ENCODE data around the gene ABCA1.
"Not testable (repeated sequence)": the region's sequence is repeated elsewhere in the genome, so short reads cannot be mapped to it uniquely, and the experiment has no call there.

ABCA1 gene

DNA sequence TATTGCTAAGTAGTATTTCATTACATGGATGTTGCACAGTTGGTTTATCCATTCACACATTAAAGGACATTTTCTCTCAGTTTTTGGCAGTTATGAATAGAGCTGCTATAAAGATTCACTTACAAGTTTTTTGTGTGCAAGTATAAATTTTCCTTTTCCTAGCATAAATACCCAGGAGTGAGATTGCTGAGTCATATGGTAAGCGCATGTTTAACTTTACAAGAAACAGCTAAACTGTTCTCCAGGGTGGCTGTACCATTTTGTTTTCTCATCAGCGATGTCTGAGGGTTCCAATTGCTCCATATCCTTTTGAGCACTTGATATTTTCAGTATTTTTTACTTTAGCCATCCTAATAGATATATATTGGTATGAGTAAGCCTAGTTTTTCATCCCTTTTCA, 16.4 kb upstream of the ABCA1 start:
- DNase-seq = no peak

DNA sequence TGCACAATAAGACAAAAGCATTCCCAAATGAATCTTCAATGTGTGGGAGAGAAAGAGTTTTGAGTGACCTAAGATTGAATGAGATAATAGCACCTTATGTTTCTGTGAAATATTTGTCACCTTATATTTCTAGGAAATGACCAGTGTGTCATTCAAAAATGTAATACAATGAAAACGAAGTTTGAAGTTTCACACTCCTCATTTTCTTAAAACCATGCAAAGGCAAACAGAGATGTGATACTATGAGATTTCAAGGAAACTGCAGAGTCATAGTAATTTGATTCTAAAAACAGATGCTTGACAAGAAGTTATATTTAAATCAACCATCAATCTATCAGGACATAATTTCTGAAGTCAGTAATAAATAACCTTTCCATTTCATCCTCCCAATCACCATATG, 13.6 kb upstream of the ABCA1 start:
- no peak for DNase-seq

DNA sequence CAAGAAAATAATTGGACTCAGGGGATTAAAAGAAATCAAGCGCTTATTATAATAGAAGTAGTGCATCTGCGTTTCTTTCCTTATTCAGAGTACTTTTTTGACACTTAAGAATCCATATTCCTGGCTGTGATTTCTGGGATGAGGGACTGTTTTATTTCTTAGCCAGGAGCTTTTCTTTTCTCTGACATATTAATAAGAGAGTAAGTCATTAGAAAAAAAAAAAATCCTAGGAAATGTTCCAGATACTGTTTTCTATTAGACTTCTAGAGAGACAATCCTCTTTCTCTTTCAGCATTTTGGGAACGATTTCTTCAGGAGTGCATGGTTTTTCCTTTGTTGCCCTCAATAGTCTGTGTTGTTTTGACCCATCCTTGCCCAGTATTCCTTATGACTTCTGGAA, 8.3 kb upstream of the ABCA1 start:
- DNase-seq = no peak

DNA sequence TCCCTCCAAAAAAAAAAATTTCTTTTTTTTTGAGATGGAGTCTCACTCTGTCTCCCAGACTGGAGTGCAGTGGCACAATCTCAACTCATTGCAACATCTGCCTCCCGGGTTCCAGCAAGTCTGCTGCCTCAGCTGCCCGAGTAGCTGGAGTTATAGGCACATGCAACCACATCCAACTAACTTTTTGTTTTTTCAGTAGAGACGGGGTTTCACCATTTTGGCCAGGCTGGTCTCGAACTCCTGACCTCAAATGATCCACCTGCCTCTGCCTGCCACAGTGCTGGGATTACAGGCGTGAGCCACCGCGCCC, 7.5 kb upstream of the ABCA1 start:
- DNase-seq = not testable (repeated sequence)

DNA sequence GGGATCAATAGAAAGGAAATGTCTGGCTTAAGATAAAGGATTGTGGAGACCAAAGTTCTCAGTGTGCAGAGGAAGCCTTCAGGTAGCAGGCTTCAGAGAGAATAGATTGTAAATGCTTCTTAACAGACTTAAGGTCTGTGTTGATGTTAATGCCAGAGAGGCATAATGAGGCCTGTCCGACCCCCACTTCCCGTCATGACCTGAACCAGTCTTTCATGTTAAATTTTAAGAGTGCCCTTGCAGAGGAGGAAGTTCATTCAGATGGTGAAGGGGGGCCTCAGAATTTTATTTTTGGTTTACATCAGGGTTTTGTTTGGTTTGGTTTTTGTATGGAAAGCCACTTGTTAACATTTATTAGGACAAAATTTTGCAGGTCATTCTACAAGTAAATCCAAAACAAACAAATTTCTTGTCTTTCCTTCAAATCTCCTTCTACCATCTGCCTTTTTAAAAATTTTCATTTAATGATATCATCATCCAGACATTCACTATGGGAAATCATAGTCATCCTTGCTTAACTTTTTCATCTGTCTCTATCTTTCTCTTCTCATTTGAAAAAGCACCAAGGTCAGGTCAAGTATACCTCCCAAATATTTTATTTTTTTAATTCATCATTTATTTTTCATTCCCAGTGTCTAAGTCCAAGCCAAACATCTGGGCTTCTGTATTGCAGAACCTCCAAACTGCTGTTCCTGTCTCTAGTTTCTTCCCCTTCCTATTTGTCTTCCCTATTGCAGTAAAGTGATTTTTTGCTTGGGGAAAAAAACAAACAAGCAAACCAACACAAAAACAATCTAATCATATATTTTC, 6.9 kb upstream of the ABCA1 start:
- DNase-seq = no peak

DNA sequence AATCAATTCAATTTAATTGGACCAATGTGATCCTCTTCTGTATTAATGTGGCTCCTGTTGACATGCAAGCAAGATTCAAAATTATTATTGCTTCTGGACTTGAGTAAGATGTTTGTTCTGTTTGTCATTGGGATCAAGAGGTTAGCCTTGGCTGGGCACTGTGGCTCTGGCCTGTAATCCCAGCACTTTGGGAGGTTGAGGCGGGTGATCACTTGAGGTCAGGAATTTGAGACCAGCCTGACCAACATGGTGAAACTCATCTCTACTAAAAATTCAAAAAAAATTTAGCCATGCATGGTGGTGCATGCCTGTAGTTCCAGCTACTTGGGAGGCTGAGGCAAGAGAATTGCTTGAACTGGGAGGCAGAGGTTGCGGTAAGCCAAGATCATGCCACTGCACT, 5.1 kb upstream of the ABCA1 start:
- not testable (repeated sequence) for DNase-seq

DNA sequence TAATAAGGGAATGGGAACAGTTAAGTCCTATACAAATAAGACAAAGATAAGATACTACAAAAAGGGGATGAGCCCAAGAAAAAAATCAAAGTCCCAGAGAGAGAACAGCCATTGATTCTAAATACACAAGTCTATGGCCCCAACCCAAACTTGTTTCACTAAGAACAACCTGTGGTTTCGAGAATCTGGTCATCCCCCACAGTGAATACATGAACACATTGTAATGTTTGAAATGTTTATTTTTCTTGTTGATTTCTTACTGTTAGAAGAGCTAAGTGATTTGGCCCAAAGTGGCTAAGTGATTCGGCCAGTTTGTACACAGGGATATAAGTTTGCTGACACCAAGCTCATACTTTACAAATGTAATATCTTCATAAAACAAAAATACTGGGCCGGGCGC, 3.3 kb upstream of the ABCA1 start:
- DNase-seq = no peak

DNA sequence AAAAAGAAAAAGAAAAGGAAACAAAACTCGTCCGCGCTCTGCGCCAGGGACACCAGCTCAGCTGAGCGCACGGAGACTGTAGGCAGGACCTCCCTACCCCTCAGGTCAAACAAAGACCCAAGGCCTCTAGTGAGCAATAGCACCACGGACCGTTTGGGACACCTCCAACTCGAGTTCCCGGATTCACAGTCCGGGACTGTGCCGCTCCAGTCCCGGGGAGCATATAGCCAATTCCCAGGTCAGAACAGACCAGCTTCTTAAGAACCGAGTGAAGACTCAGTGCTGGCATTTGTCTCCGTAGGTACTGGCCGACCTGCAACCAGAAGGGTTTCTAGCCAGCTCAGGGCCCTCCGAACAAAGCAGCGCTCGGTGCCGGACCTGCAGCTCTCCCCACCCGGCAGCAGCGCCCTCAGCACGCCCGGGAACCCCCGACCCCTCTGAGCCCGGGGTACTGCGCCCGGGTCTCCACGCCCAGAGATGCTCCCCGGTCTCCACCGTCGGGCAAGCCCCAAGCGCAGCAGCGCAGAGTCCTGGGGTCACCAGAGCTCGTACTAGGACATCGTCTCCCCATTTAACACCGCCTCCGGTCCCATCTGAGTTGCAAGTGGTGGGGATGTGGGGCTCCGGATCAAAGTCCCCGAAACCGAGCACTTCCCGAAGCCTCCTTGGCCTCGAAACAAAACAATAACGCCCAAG, 591 bp downstream of the ABCA1 start:
- peak; percentile 40 for DNase-seq

DNA sequence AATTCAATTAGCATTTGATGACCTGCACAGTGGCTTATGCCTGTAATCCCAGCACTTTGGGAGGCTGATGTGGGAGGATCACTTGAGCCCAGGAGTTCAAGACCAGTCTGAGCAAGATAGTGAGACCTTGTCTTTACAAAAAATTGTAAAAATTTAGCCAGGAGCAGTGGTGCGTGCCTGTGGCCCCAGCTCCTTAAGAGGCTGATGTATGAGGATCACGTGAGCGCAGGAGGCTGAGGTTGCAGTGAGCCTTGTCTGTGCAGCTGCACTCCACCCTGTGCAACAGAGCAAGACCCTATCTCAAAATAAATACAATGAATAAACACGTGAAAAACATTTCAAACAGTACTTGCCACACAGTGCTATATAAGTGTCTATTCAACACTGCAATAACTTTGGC, 4.2 kb downstream of the ABCA1 start:
- DNase-seq = no peak

DNA sequence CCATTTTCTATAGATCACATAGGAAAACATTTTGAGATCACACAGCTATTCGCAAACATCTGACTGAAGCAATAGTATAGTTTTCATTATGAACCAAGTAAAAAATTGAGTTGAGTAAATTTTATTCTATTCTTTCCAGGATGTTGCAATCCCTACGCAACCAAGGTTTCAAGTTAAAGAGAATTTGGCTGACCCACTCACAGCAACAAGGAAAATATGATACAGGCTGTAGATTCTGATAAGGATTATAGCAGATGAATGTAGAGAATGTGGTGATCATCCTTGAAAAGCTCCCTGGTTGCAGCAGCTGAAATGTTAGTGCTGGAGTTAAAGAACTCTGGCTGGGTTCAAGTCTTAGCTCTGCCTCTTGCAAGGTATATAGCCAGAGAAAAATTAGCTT, 4.7 kb downstream of the ABCA1 start:
- DNase-seq = no peak

DNA sequence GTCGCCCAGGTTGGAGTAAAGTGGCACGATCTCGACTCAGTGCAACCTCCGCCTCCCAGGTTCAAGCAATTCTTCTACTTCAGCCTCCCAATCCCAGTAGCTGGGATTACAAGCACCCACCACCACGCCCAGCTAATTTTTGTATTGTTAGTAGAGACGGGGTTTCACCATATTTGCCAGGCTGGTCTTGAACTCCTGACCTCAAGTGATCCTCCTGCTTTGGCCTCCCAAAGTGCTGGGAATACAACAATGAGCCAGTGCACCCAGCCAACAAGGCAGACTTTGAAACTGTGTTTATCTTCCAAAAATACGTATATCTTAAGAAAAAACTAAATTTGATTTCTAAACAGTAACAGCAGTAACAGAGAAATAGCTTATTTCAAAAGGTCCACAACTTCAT, 5.2 kb downstream of the ABCA1 start:
- not testable (repeated sequence) for DNase-seq

DNA sequence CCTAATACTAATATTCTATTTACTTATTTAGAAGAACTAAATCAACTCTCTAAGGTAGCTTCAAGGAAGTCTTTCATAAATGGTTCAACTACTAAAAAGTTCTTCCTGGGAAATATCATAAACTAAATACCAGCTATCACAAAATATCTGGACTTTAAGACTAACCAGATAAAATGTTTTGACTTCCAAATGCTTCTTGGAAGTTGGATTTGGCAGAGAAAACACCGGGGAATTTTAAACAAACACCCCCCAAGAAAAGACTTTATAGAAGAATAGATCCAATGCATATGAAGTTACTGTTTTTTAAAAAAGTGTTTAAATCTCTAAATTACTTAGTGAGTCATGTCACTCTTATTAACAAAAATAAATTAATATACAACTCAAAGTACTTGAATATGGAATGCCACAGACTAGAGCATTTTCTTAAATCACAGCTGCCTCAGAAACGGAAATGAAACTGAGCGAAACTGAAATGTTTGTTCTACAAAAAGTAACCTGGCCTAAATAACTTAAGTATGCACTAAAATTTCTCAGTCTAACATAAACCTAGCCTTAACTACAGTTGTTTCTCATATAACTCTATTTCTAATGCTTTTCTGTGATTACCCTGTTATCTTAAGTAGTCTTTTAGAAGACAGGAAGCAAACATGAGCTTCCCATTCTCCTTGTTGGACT, 6.8 kb downstream of the ABCA1 start:
- DNase-seq = no peak

DNA sequence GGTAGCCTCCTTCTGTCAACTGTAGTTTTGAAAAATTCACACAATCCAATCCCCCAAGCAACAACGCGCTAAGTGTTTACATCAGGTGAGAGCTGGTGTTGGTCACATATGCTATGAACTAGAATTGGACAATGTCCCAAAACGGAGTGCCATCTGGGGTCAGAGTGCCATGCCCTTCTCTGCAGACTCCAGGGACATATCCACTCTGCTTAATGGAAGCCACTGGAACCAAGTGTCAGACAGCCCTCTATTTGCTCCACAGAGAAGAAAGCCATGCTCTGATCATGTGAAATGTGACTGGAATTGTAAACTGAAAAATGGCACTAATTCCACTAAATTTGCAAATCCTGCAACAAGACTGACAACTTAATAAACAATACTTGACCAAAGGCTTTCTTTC, 12.2 kb downstream of the ABCA1 start:
- DNase-seq = no peak

DNA sequence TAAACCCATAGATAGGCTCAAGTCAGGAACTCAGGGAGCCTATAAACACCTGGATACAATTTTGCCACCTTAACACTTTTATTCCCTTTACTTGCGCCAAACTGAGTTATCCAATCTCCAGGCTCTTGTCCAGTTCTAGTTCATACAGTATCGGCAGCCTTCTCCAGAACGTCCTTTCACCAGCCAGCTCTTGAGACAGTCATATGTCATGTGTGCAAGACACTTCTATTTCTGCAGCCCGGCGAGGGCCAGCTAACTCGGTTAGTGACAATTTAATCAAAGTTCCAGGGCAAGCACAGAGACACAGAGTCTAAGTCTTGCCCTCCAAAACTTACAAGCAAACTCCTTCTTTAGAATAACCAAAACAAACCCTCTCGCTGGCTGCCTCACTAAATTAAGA, 12.9 kb downstream of the ABCA1 start:
- no peak for DNase-seq

DNA sequence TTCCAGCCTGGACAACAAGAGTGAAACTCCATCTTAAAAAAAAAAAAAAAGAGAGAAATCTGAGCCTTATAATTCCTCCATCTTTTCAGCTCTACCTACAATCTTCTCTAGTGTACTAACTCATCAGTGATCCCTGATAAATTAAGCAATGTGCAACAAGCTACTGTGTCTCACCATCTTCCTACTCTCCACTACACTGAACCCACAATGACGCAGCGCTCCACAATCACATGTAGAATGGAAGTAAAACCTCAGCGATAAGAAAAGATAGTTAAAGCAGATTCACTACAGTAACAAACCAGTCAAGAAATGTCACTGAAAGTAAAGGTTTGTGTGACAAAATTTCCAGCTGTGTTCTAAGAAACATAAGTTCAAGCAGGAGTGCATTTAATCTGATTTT, 13.5 kb downstream of the ABCA1 start:
- DNase-seq = peak; percentile 65

DNA sequence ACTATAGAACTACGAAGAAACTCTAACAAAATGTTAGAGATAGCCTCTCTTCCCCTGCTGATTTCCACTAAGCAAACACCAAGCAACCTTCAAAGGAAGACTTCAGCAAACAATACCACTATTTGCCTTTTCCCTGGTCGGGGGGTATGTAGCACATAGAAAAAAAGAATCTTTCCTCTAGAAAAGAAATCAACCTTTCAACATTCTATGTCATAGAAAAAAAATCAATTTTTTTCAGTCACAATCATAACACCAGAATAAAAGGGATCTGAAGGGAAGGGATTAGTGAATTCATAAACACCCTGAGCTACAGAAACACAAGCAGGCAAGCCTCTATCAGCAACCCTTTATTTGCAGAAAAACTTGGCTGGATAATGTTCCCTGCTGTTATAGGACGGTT, 15.3 kb downstream of the ABCA1 start:
- no peak for DNase-seq

DNA sequence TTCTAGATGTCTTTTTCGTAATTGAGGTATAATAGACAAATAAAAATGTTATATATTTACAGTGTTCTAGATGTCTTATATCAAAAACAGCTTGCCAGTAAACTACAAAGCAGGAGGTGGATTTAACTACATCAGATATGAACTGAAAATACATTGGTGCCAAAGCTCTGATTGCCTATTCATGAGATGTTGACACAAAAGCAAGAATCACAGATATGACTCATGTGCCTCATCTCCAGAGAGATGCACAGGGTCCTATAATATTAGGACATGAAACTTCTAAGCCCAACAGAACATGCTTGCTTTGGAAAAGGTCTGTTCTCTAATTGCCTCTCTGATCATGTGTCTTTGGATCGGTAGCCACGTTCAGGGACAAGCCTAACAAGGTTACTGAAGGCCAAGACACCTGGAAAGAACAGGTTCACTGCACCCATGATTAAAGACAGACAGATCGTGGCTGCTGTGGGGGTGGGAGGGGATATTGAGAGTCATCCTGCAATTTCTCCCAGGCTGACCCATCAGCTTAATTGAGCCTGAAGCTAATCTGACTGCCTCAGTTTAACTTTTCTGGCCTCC, 16.8 kb downstream of the ABCA1 start:
- DNase-seq = no peak

DNA sequence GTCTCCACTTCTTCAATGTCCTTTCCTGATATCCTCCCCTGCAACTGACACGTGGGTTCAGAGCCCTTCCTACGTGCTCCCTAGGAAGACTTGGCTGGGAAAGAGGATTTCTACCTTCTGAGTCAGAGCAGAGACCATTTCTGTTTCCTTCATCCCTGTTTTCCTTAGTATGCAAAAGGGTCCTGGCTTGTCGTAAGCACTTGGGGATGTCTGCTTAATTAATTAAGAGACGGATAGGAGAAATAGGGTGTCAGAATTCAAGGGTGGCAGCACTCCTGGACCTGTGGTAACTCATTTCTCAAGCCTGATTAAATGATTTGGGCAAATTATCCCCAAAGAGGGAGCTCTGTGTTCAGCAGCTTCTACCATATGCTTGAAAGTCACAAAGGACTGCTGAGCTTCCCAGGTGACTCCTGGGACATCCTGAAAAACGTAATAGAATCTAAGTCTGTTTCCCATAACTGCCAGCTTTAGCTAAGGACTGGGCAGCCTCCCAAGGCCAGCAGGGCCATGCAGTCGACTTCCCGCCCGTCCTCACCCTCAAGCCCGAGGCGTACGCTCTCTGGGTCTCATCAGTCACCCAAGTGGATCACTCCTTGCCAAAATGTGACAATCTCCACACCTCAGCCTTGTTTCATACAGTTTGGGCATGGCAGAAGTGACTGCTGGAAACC, 20.5 kb downstream of the ABCA1 start:
- DNase-seq = no peak

DNA sequence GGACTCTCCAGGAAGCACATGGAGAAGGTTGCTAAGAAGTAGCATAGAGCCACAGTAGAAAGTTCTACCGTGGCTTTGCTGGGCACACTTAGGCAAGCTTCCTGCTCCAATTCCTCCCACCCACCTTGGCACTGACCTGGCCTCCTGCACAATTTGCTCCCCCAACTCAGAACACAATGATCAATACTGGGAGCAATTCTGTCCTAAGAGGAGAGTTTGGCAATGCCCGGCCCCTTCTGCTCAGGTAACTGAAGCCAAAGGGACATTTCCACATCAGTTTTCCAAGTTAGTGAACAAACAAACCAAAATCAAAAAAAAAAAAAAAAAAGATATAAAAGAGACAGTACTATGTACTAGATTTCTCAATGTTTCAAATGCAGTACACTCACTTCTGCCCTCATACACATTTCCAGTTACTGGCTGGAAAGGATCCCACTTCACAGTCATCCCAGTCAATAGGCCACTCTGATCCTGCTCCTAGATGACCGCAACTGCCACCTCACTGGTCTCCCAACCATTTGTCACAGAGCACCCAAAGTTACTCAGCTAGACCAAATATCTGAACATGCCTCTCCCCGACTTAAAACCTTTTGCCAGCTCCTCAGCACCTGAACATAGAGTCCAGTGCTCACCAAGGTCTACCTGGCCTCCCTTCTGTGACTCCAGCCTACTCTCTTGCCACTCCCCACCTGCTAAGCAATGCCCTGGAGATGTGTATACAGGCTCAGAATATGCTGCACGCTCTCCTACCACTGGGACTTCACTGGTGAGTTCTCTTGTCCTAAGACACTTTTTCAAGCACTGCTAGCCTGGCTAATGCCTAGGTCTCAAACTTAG, 21.3 kb downstream of the ABCA1 start:
- DNase-seq = no peak

DNA sequence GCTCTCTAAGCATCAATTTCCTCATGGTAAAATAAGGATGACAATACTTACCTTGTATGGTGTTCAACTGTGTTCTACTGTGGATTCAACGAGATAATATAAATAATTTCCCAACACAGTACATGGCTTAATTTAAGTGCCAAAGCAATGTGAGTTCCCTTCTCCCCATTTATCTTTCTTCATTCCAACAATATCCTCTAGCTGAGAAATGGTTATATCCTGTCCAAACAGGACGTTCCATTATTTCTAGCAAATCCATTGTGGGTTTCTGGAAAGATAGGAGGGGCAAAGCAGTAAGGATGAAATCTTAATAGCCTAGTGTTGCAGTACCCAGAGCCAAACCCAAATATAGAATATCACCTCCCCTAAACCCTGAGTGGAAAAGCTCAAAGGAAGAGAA, 22.0 kb downstream of the ABCA1 start:
- DNase-seq = no peak

DNA sequence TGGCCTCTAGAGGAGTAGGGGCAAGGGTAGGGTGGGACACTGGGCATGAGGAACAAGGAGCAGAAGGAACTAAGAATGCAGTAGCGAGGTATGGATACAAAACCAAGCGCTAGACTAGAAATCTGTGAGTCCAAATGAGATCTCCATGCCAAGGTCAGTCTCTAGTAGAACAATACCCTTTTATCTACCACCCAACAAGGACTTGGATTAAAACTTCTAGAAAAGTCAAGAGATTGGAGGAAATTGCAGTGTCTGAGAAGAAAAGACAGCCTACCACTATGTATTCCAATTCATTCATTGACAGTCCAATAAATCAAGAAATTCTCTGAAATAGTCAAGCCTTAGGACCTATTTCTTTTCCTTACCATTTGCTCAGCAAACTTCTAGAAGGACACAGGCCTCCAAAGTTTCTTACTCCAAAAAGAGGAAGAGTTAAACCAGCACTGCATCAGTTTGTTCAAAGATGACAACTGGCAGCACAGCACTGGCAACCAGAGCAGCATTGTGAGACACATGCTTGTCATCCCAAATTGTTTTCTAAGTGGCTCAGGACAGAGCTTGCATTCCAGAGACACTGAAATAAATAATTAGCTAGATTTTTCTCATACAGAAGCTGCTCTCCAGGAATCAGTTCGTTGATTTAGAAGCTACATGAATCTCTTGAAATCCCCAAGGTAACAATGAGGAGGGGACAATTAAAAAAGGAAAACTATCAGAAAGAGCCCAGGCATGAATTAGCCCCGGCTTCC, 22.6 kb downstream of the ABCA1 start:
- no peak for DNase-seq

DNA sequence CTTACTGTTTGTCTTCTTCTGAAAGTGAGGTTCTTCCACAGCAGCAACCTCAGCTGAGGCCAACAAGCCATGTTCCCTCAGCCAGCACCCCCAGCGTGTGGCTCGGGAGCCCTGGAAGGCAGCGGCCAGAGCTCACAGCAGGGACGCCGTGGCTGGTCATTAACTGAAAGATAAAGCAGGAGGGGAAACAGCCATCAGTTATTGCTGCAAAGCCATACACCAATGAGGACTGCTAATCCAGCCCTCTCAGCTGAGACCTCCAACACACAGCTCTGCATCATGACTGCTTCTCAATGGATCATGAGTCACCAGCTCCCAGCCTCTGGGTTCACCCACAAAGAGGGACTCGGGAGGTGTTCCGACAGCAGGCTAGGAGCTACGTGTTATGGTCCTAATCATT, 24.3 kb downstream of the ABCA1 start:
- no peak for DNase-seq

Data from hematopoietic multipotent progenitor cell treated with erythropoietin and hydrocortisone succinate and interleukin-3 and kit ligand, for 6 days (in vitro differentiated cells).